H1 (cell line): Measurements from ENCODE around the gene MUC4.

Experiments used
- CTCF ChIP-seq, 3 experiments: IDR thresholded peaks; 1 replicate in 2 of 3; 2 replicates in 1 of 3; pipeline versions ENCODE4 v1.5.1 to v1.6.1; 2011; ENCODE audit warnings: low read length in 3 of 3, mild to moderate bottlenecking in 3 of 3, inconsistent platforms in 2 of 3, low read depth in 1 of 3, moderate library complexity in 1 of 3; ENCODE audit not compliant: insufficient read depth in 1 of 3; ENCODE audit errors: control extremely low read depth in 1 of 3
- EP300 ChIP-seq, 2 experiments: IDR thresholded peaks; 1 replicate in 1 of 2; 2 replicates in 1 of 2; pipeline ENCODE4 v1.6.1; 2011 to 2012; ENCODE audit warnings: low read depth in 2 of 2, low read length in 2 of 2, mild to moderate bottlenecking in 2 of 2, borderline replicate concordance in 1 of 2, inconsistent platforms in 1 of 2, moderate library complexity in 1 of 2
- GTF2F1 ChIP-seq: IDR thresholded peaks from 2 replicates; pipeline ENCODE4 v1.6.1; 2012; ENCODE audit warnings: low read depth, low read length, improper control_type of control experiment, borderline replicate concordance
- POLR2A ChIP-seq, 2 experiments: IDR thresholded peaks; 1 replicate in 1 of 2; 2 replicates in 1 of 2; pipeline ENCODE4 v1.6.1; 2011; ENCODE audit warnings: low read depth in 2 of 2, low read length in 2 of 2, mild to moderate bottlenecking in 2 of 2; ENCODE audit errors: control extremely low read depth in 1 of 2
- POLR2AphosphoS5 ChIP-seq: IDR thresholded peaks from 2 replicates; pipeline ENCODE4 v1.6.1; 2011; ENCODE audit warnings: low read depth, low read length
- RAD21 ChIP-seq, 2 experiments: IDR thresholded peaks in 1 of 2; conservative IDR thresholded peaks in 1 of 2; 2 replicates each; pipeline ENCODE4 v1.6.1; 2011; ENCODE audit warnings: low read depth in 2 of 2, low read length in 2 of 2, improper control_type of control experiment in 1 of 2, inconsistent platforms in 1 of 2, mild to moderate bottlenecking in 1 of 2, moderate library complexity in 1 of 2
- RXRA ChIP-seq: IDR thresholded peaks from 2 replicates; pipeline ENCODE4 v1.6.1; 2011; ENCODE audit warnings: low read depth, mild to moderate bottlenecking, low read length, moderate library complexity; ENCODE audit not compliant: insufficient read depth
- SIRT6 ChIP-seq: IDR thresholded peaks from one replicate; pipeline ENCODE4 v1.7.1; 2012; ENCODE audit warnings: low read length, inconsistent platforms
- TCF12 ChIP-seq: IDR thresholded peaks from 2 replicates; pipeline ENCODE4 v1.6.1; 2011; ENCODE audit warnings: low read depth, mild to moderate bottlenecking, low read length
- ZNF274 ChIP-seq: IDR thresholded peaks from 2 replicates; pipeline ENCODE4 v1.7.0; 2012; ENCODE audit warnings: low read length, borderline replicate concordance; ENCODE audit errors: extremely low read depth

GRCh38 chr3:195731356-195731905 is 80.3 kb downstream of the MUC4 start:
- TF ChIP-seq CTCF (IDR thresholded peaks at IDR 0.05; ENCODE audit: control extremely low read depth in 1 of 3, insufficient read depth in 1 of 3, low read depth in 1 of 3, low read length in 3 of 3) (no peak), TCF12 (no peak), RXRA (no peak), RAD21 (IDR thresholded peaks at IDR 0.05 in 1 of 2, conservative IDR thresholded peaks at IDR 0.05 in 1 of 2; ENCODE audit: low read depth in 2 of 2, low read length in 2 of 2) (no peak), SIRT6 (no peak), POLR2A (IDR thresholded peaks at IDR 0.05; ENCODE audit: control extremely low read depth in 1 of 2, low read depth in 2 of 2, low read length in 2 of 2) (no peak), EP300 (IDR thresholded peaks at IDR 0.05; ENCODE audit: borderline replicate concordance in 1 of 2, low read depth in 2 of 2, low read length in 2 of 2) (no peak), ZNF274 (no peak), GTF2F1 (no peak), POLR2AphosphoS5 (no peak)
